ENCODE data around the gene PSMD3. TPM values are rescaled to one million over a fixed set of nuclear protein-coding genes. Genes with fewer than 3 reads are reported as not detected.
A peak's percentile ranks its signal among the peaks of the same experiment; 100 is the strongest.

PSMD3 gene
- total and polyA plus RNA-seq, 9 of the 15 experiments (the other 6 are each of a cell fraction or from before 2014, with no cell fraction given): 2.0 to 251 (median 135) TPM

DNA sequence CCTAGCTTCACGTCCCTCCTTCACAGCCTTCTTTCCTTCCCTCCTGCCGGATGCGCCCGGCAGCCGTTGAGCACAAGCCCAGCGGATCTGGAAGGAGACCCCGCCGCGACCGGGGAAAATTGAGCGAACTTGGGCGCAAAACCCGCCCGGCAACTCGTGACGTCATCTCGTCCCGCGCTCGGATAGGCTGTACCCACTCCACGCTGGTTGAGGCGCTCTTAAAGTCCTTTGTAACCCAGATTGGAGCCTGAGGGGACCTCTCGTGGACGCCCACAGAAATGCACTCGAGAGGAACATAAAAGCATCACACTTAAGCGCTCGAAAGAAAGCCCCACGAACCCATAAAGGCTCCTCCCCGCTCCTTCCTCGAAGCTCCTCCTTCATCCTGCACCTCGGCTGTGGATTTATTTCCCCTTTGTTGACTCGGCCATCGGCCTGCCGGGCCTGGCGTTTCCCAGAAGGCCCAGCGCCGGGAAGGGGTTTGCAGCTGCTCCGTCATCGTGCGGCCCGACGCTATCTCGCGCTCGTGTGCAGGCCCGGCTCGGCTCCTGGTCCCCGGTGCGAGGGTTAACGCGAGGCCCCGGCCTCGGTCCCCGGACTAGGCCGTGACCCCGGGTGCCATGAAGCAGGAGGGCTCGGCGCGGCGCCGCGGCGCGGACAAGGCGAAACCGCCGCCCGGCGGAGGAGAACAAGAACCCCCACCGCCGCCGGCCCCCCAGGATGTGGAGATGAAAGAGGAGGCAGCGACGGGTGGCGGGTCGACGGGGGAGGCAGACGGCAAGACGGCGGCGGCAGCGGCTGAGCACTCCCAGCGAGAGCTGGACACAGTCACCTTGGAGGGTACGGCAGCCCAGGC lies at the start of gene PSMD3 (continued):
- TF ChIP-seq, protein P1, sequence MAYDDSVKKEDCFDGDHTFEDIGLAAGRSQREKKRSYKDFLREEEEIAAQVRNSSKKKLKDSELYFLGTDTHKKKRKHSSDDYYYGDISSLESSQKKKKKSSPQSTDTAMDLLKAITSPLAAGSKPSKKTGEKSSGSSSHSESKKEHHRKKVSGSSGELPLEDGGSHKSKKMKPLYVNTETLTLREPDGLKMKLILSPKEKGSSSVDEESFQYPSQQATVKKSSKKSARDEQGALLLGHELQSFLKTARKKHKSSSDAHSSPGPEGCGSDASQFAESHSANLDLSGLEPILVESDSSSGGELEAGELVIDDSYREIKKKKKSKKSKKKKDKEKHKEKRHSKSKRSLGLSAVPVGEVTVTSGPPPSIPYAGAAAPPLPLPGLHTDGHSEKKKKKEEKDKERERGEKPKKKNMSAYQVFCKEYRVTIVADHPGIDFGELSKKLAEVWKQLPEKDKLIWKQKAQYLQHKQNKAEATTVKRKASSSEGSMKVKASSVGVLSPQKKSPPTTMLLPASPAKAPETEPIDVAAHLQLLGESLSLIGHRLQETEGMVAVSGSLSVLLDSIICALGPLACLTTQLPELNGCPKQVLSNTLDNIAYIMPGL (CRISPR knock-in tag; IDR thresholded peaks at IDR 0.05): peak; percentile 100
- TF ChIP-seq HMG20B (CRISPR knock-in tag; IDR thresholded peaks at IDR 0.05) (no peak), NFRKB (IDR thresholded peaks at IDR 0.05; ENCODE audit: low read depth) (0 out of 2 replicates have a peak, but pooled peaks have one; percentile 13), POLR2H (tag; IDR thresholded peaks at IDR 0.05; ENCODE audit: low read depth) (no peak), C11orf30 (IDR thresholded peaks at IDR 0.05; ENCODE audit: low read depth) (peak; percentile 90), KLF6 (CRISPR knock-in tag; IDR thresholded peaks at IDR 0.05; ENCODE audit: borderline replicate concordance) (no peak; the same call in 1 of the 2 replicates), GTF2E2 (tag; IDR thresholded peaks at IDR 0.05) (peak; percentile 70; the same call in 1 of the 2 replicates), EP400 (IDR thresholded peaks at IDR 0.05) (peak; percentile 93), TCF15 (CRISPR knock-in tag; IDR thresholded peaks at IDR 0.05) (0 out of 2 replicates have a peak, but pooled peaks have one; percentile 54), NCOA6 (IDR thresholded peaks at IDR 0.05) (no peak), SMAD3 (CRISPR knock-in tag; conservative IDR thresholded peaks at IDR 0.05) (peak; percentile 57), ZFX (CRISPR knock-in tag; IDR thresholded peaks at IDR 0.05) (peak; percentile 100), NCOR1 (IDR thresholded peaks at IDR 0.05) (no peak), CBFB (CRISPR knock-in tag; IDR thresholded peaks at IDR 0.05) (peak; percentile 38; the same call in 1 of the 2 replicates), MXD1 (CRISPR knock-in tag; IDR thresholded peaks at IDR 0.05; ENCODE audit: borderline replicate concordance, poor library complexity, severe bottlenecking) (peak; percentile 67), KDM5B (IDR thresholded peaks at IDR 0.05; ENCODE audit: insufficient replicate concordance, low read depth, low read length) (peak; percentile 70), ARID1B (IDR thresholded peaks at IDR 0.05) (0 out of 2 replicates have a peak, but pooled peaks have one; percentile 28), STAG1 (CRISPR knock-in tag; IDR thresholded peaks at IDR 0.05; ENCODE audit: borderline replicate concordance) (no peak), MITF (IDR thresholded peaks at IDR 0.05) (no peak), PRMT5 (CRISPR knock-in tag; IDR thresholded peaks at IDR 0.05) (peak; percentile 86; the same call in 1 of the 2 replicates), PHF8 (IDR thresholded peaks at IDR 0.05; ENCODE audit: borderline replicate concordance, low read length) (peak; percentile 98)
- TF ChIP-seq, protein P2, sequence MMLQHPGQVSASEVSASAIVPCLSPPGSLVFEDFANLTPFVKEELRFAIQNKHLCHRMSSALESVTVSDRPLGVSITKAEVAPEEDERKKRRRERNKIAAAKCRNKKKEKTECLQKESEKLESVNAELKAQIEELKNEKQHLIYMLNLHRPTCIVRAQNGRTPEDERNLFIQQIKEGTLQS (IDR thresholded peaks at IDR 0.05): peak; percentile 99
- TF ChIP-seq, protein P2 (CRISPR knock-in tag; conservative IDR thresholded peaks at IDR 0.05): peak; percentile 71

Data from K562 (cell line).